ENCODE results near the gene CTNS.

- TF ChIP-seq CTCF (IDR thresholded peaks at IDR 0.05; ENCODE audit: poor library complexity) (no peak), EZH2 (IDR thresholded peaks at IDR 0.05; ENCODE audit: borderline replicate concordance) (no peak)
Observed at GRCh38 chr17:3691617-3692067, 55.1 kb downstream of the CTNS start.
